Lung (tissue), 12 donors: ENCODE data around the gene TLE1. TPM values are rescaled to one million over a fixed set of nuclear protein-coding genes. Genes with fewer than 3 reads are reported as not detected.

Source experiments
- ATAC-seq: fragments of 200-7000 bp; cut with Tn5 transposase; one replicate; pipeline ENCODE4 v1.9.1; 2020; ENCODE audit warnings: moderate number of reproducible peaks; ENCODE audit not compliant: insufficient read depth, low FRiP score
- DNase-seq, 3 donors: peaks; one replicate each; pipeline ENCODE4 v3.0.0-alpha.2; 2013 to 2017
- H3K27ac ChIP-seq, 2 donors: one replicate each; pipeline ENCODE4 v1.5.1; 2013; ENCODE audit warnings: mild to moderate bottlenecking in 2 of 2, moderate library complexity in 2 of 2, control low read depth in 1 of 2, inconsistent platforms in 1 of 2, low read depth in 1 of 2, low read length in 1 of 2
- H3K27me3 ChIP-seq, 3 donors: one replicate each; pipeline ENCODE4 v1.5.1; 2013; ENCODE audit warnings: low read length in 2 of 3; ENCODE audit not compliant: control insufficient read depth in 3 of 3, insufficient read depth in 3 of 3
- H3K36me3 ChIP-seq, 4 donors: one replicate each; pipeline ENCODE4 v1.5.1; 2013; ENCODE audit warnings: low read length in 4 of 4, mild to moderate bottlenecking in 1 of 4, moderate library complexity in 1 of 4; ENCODE audit not compliant: control insufficient read depth in 4 of 4, insufficient read depth in 4 of 4
- H3K4me1 ChIP-seq, 5 donors: one replicate each; pipeline ENCODE4 v1.5.1; 2013; ENCODE audit warnings: low read length in 5 of 5, mild to moderate bottlenecking in 2 of 5, moderate library complexity in 1 of 5; ENCODE audit not compliant: control insufficient read depth in 5 of 5, insufficient read depth in 5 of 5
- H3K4me3 ChIP-seq: one replicate; pipeline ENCODE4 v1.5.1; 2013; ENCODE audit warnings: mild to moderate bottlenecking, control low read depth, moderate library complexity
- H3K9ac ChIP-seq, 2 donors: one replicate each; pipeline ENCODE4 v1.5.1; 2013; ENCODE audit warnings: low read length in 2 of 2, control low read depth in 1 of 2; ENCODE audit not compliant: insufficient read depth in 1 of 2
- H3K9me3 ChIP-seq, 4 donors: one replicate each; pipeline ENCODE4 v1.5.1; 2013; ENCODE audit warnings: low read length in 3 of 4, mild to moderate bottlenecking in 1 of 4, moderate library complexity in 1 of 4; ENCODE audit not compliant: control insufficient read depth in 4 of 4, insufficient read depth in 3 of 4
- WGBS, 2 donors: extraction: QIAGEN DNeasy Blood & Tissue Kit; methylation state at CpG; one replicate each; pipeline ENCODE4 v1.1.7; 2013; 5-methylcytosine and 5-hydroxymethylcytosine counted together
- polyA plus RNA-seq, 2 donors: library from polyadenylated mRNA; stranded (reverse); fragments of 200-250 nt; gene quantifications; one replicate each; pipeline ENCODE4 v1.2.1, GENCODE V29; 2013
- total RNA-seq, 2 donors: library from RNA; depleted of rRNA in 1 of 2; stranded (reverse); fragments of >200 nt in 1 of 2; gene quantifications; one replicate each; pipeline ENCODE4 v1.2.1, GENCODE V29; 2014 to 2021
- TF ChIP-seq, protein P1 (sequence below): IDR thresholded peaks from 2 replicates; pipeline ENCODE4 v1.5.1; 2012; ENCODE audit warnings: mild to moderate bottlenecking; ENCODE audit errors: control extremely low read depth, extremely low read depth
- donor health status: control.
- donor health status: control.
- donor health status: Bipolar disorder and iron deficiency.
- donor health status: healthy.
- donor health status: DM: yes; HTN: yes; CAD: no.

The TLE1 gene
- total and polyA plus RNA-seq, 4 donors: 16.8 to 35.2 (median 19.4) TPM

GRCh38 chr9:81565609-81566008 lies 123.7 kb downstream of the TLE1 start:
- WGBS, 2 donors: 100% methylated on average over 1 of the region's 1 CpG
- no peaks in the 10 kb centered on the region for H3K9me3 ChIP-seq
- H3K27ac ChIP-seq: no peak overlapping the region
- peaks cover 0 to 8% (median 7%) of the 10 kb centered on the region in 5 donors for H3K4me1 ChIP-seq
- no peak overlapping the region for H3K4me3 ChIP-seq
- H3K27me3 ChIP-seq: peaks cover 0 to 15% (median 0%) of the 10 kb centered on the region in 3 donors
- no peak overlapping the region for H3K9ac ChIP-seq
- no peak for ATAC-seq
- DNase-seq: no peak
- TF ChIP-seq, protein P1, sequence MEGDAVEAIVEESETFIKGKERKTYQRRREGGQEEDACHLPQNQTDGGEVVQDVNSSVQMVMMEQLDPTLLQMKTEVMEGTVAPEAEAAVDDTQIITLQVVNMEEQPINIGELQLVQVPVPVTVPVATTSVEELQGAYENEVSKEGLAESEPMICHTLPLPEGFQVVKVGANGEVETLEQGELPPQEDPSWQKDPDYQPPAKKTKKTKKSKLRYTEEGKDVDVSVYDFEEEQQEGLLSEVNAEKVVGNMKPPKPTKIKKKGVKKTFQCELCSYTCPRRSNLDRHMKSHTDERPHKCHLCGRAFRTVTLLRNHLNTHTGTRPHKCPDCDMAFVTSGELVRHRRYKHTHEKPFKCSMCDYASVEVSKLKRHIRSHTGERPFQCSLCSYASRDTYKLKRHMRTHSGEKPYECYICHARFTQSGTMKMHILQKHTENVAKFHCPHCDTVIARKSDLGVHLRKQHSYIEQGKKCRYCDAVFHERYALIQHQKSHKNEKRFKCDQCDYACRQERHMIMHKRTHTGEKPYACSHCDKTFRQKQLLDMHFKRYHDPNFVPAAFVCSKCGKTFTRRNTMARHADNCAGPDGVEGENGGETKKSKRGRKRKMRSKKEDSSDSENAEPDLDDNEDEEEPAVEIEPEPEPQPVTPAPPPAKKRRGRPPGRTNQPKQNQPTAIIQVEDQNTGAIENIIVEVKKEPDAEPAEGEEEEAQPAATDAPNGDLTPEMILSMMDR: no peak
- H3K36me3 ChIP-seq: no peaks in the 10 kb centered on the region

GRCh38 chr9:81565144-81565543 lies 124.2 kb downstream of the TLE1 start:
- WGBS, 2 donors: 81 to 82% methylated on average over 4 of the region's 4 CpGs
- Histone ChIP-seq H3K4me3 (no peak overlapping the region), H3K36me3 (no peaks in the 10 kb centered on the region), H3K9me3 (no peaks in the 10 kb centered on the region), H3K4me1 (peaks cover 0 to 8% (median 7%) of the 10 kb centered on the region in 5 donors), H3K27ac (no peak overlapping the region), H3K9ac (no peak overlapping the region), H3K27me3 (peaks cover 0 to 15% (median 0%) of the 10 kb centered on the region in 3 donors)
- ATAC-seq (no peak), DNase-seq (no peak)
- TF ChIP-seq, protein P1: no peak

GRCh38 chr9:81564632-81565031 lies 124.7 kb downstream of the TLE1 start:
- DNase-seq (no peak), ATAC-seq (no peak)
- Histone ChIP-seq H3K9ac (no peak overlapping the region), H3K4me1 (peaks cover 0 to 8% (median 7%) of the 10 kb centered on the region in 5 donors), H3K27me3 (peaks cover 0 to 15% (median 0%) of the 10 kb centered on the region in 3 donors), H3K27ac (no peak overlapping the region), H3K9me3 (no peaks in the 10 kb centered on the region), H3K4me3 (no peak overlapping the region), H3K36me3 (no peaks in the 10 kb centered on the region)
- TF ChIP-seq, protein P1: no peak
- WGBS, 2 donors: 83 to 90% methylated on average over 5 of the region's 5 CpGs

GRCh38 chr9:81563739-81564138 lies 125.6 kb downstream of the TLE1 start:
- Histone ChIP-seq H3K36me3 (no peaks in the 10 kb centered on the region), H3K27me3 (peaks cover 0 to 17% (median 0%) of the 10 kb centered on the region in 3 donors), H3K9me3 (no peaks in the 10 kb centered on the region), H3K9ac (no peak overlapping the region), H3K27ac (no peak overlapping the region), H3K4me1 (peaks cover 0 to 12% (median 7%) of the 10 kb centered on the region in 5 donors), H3K4me3 (no peak overlapping the region)
- ATAC-seq (no peak), DNase-seq (no peak)
- 90 to 97% methylated on average over 2 of the region's 2 CpGs for WGBS, 2 donors
- TF ChIP-seq, protein P1: no peak
